Activated CD4-positive, CD25-positive, alpha-beta regulatory T cell (primary cell): ENCODE data around the gene ACSL4.
"Not testable (repeated sequence)": the region's sequence is repeated elsewhere in the genome, so short reads cannot be mapped to it uniquely, and the experiment has no call there.

Source experiments
- DNase-seq, 4 experiments: peaks; one replicate each; lab custom pipeline; 2025; lab: John Stamatoyannopoulos, UW

Gene ACSL4

DNA sequence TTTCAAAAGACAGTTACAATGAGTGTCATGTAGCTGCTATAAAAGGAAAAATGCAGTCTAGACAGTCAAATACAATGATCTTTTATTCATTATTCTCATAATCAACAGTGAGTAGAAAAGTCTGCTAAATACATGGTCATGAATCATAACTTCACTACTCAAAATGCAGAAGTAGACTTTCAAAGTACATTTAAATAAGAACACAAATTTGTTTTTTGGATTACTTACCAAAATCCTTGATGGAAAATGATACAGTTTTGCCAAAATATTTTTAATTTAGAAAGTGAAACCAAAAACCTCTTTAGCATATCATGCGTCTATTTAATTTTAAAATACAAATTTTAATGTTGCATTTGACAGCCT is 4.9 kb downstream of the ACSL4 start:
- DNase-seq: no peak

DNA sequence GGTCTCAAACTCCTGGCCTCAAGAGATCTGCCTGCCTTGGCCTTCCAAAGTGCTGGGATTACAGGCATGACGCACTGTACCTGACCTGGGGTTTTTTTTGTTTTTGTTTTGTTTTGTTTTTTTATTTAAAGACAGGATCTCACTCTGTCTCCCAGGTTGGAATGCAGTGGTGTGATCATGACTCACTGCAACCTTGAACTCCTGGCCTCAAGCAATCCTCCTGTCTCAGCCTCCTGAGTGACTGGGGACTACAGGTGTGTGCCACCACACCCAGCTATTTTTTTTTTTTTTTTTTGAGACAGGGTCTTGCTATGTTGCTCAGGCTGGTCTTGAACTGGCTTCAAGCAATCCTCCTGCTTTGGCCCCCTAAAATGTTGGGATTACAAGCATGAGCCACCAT is 8.1 kb downstream of the ACSL4 start:
- not testable (repeated sequence) for DNase-seq

DNA sequence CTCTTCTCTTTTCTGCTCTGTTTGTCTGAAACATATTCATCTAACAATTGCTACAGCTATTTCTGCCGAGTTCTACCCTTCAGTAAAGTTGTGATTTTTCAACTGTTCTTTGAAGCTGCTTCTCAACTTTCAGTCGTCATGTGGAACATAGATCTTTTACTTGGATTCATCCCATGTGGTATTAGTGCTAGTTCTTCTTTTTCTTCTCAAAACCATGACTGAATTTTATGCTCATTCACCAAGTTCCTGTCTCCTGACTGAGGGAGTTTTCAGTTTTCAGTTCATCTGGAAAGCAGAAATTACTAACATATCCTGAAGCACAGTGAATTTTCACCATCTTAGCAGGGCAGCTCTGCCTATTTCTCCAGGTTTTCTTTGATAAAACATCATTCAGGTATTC is 12.1 kb downstream of the ACSL4 start:
- DNase-seq: no peak

GRCh38 chrX:109719264-109719663 is 13.8 kb downstream of the ACSL4 start:
- no peak for DNase-seq

GRCh38 chrX:109716431-109717028 is 16.5 kb downstream of the ACSL4 start:
- DNase-seq: no peak

DNA sequence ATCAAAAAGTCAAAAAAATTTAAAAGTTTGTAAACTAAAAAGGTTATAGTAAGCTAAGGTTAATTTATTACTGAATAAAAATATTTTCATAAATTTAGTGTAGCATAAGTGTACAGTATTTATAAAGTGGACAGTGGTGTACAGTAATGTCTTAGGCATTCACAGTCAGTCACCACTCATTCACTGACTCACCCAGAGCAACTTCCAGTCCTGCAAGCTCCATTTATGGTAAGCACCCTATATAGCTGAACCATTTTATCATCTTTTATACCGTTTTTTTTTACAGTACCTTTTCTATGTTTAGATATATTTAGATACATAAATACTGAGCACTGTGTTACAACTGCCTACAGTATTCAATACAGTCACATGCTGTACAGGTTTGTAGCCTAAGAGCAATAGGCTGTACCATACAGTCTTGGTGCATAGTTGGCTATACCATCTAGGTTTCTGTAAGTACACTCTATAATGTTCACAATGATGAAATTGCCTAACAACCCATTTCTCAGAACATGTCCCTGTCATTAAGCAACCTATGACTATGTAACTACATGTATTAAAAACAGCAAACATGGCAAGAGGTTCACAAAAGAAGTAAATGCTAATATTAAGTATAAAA is 18.6 kb downstream of the ACSL4 start:
- DNase-seq: no peak

GRCh38 chrX:109710181-109710580 is 22.9 kb downstream of the ACSL4 start:
- no peak for DNase-seq

DNA sequence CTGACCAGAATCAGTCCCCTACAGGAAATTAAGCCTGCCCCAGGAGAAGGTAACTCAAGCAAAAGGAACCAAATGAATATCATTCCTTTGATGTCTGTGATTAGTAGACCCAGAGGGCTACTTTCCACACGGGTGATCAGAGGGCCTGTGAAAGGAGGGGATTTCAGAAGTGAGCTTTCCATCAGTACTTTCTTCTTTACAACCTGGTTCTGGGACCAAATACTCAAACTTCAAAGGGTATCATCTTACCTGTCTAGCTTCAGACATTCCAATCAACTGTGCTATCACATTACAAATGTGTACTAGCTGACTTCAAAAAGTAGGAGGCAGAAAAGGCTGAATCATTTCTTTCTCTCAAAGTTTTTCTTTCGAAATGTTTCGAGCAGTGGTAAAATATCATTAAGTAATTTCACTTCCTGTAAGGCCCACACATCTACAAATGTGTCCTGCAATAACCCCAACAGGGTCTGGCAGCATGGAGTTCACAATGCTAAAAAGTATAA is 23.9 kb downstream of the ACSL4 start:
- DNase-seq: no peak

DNA sequence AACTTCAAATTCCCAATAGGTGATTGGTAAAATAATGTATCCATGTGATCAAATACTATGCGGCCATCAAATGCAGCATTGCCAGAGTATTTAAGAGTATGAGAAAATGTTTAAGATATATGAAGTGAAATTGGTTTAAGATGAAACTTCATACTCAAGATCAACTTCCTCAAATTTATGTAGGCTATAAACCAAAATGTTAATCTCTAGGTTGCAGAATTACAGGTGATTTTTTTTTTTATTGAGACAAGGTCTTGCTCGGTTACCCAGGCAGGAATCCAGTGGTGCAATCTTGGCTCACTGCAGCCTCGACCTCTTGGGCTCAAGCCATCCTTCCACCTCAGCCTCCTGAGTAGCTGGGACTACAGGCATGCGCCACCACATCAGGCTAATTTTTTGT is 25.3 kb downstream of the ACSL4 start:
- no peak for DNase-seq

- no peak for DNase-seq
These were observed 25.7 kb downstream of the ACSL4 start for GRCh38 chrX:109707319-109707718.

GRCh38 chrX:109704563-109704962 is 28.5 kb downstream of the ACSL4 start:
- no peak for DNase-seq

GRCh38 chrX:109697855-109698254 is 35.2 kb downstream of the ACSL4 start:
- no peak for DNase-seq

- DNase-seq: no peak
These were observed 36.8 kb downstream of the ACSL4 start for GRCh38 chrX:109696146-109696740.

- no peak for DNase-seq
These were observed 37.4 kb downstream of the ACSL4 start for GRCh38 chrX:109695637-109696036.

DNA sequence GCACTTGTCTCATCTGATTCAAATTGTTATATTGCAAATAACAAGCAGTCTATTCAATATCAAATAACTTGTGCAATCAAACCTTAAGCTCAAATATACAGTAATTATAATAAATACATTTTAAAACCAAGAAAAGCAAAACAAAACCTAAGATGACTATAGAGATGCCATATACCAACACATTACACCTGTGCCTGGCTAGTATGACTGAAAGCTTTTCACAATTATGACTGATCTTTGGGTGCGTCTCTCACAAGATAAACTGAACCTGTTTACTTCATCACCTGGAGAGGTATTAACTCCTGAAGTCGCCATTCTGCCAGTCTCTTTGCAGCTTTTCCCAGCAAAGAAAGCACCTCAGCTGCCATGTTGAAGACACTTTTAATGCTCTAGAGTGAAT is 41.3 kb downstream of the ACSL4 start:
- DNase-seq: no peak

DNA sequence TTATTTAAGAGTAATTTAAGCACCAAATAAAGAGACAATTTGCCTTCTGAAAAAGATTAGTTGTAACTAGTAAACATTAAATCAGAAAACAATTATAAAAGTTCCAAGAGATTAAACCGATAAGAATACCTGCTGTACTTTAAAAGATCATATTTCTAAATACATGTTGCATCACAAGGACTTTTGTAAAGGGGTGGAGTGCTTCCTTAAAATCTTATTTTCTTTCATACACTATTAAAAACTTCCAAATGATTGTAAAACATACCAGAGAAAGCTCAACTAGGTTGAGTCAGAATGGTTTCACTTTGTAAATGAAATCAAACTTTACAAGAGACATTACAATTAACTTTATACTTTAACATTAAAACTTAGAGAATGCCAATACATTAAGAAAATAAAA is 41.8 kb downstream of the ACSL4 start:
- DNase-seq: no peak

DNA sequence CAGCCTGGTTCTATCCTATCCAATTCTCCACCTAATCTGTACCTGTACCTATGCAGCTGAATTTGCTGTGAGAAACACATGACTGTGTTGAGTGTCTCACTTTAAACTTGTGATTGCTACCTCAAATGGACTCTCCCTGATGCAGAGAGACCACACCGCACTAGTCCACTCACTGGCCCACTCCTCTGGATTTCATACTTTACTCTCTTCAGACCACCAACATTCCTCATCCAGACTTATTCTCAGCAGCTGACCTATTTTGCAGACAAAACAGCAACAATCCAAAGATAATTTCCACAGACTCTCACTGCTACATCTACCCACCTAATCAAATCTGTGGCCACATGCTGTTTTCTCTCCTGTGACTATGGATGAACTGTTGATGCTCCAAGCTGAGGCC is 45.2 kb downstream of the ACSL4 start:
- no peak for DNase-seq

GRCh38 chrX:109685656-109686078 is 47.4 kb downstream of the ACSL4 start:
- DNase-seq: no peak

- no peak for DNase-seq
These were observed 48.9 kb downstream of the ACSL4 start for GRCh38 chrX:109684136-109684535.

DNA sequence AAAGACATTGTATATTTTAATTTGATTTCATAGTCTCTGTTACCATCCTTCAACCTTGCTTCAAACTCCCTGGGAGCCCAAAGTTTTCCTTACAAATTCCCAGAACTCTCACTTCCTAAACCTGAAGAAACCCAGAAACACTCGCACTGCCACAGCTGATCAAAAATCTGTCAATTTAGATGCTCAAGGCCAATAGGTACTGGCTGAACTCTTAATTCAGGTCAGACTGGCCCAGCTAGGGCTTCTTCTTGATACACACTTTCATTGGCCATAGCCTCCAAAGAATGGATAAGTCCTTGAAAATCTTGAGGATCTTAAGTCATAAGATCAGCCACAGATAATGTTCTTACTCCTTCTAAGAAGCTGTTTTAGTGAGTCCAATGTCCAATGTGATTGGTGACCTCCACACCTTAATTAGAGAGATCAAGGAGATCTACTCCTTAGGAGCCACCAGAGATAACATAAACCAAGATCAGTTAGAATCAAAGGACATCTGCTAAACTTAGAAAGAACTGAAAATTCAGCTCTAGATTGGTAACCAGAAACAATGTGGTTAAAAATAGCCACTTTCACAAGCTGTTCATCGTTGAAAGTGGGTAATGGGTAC is 51.5 kb downstream of the ACSL4 start:
- no peak for DNase-seq

- DNase-seq: no peak
These were observed 53.2 kb downstream of the ACSL4 start for GRCh38 chrX:109679820-109680219.

GRCh38 chrX:109672239-109672638 is 60.8 kb downstream of the ACSL4 start:
- no peak for DNase-seq

GRCh38 chrX:109671170-109671569 is 61.9 kb downstream of the ACSL4 start:
- not testable (repeated sequence) for DNase-seq
